GM21526 (cell line): ENCODE results near the gene RERE.
"Not testable (repeated sequence)": the region's sequence is repeated elsewhere in the genome, so short reads cannot be mapped to it uniquely, and the experiment has no call there.

Experiments
- ATAC-seq: cut with Tn5 transposase; IDR thresholded peaks from one replicate; pipeline ENCODE4 v1.9.1; 2021; ENCODE audit warnings: moderate library complexity; ENCODE audit not compliant: unreplicated experiment, low FRiP score

RERE gene

GRCh38 chr1:8529901-8530300, 287.5 kb downstream of the RERE start:
- ATAC-seq: no peak

- no peak for ATAC-seq
Measured at GRCh38 chr1:8527941-8528340, 289.5 kb downstream of the RERE start.

- no peak for ATAC-seq
Measured at GRCh38 chr1:8525558-8526275, 291.7 kb downstream of the RERE start.

GRCh38 chr1:8525216-8525557, 292.3 kb downstream of the RERE start:
- ATAC-seq: no peak

- no peak for ATAC-seq
Measured at GRCh38 chr1:8524627-8525157, 292.7 kb downstream of the RERE start.

- ATAC-seq: no peak
Measured at GRCh38 chr1:8523666-8524206, 293.7 kb downstream of the RERE start.

GRCh38 chr1:8520483-8520966, 296.9 kb downstream of the RERE start:
- no peak for ATAC-seq

- no peak for ATAC-seq
Measured at GRCh38 chr1:8519167-8519566, 298.3 kb downstream of the RERE start.

GRCh38 chr1:8518490-8518801, 299.0 kb downstream of the RERE start:
- no peak for ATAC-seq

- ATAC-seq: no peak
Measured at GRCh38 chr1:8517661-8518489, 299.6 kb downstream of the RERE start.

GRCh38 chr1:8516793-8517556, 300.5 kb downstream of the RERE start:
- ATAC-seq: no peak

GRCh38 chr1:8516278-8516777, 301.1 kb downstream of the RERE start:
- no peak for ATAC-seq

- no peak for ATAC-seq
Measured at GRCh38 chr1:8512504-8512903, 304.9 kb downstream of the RERE start.

GRCh38 chr1:8510041-8510823, 307.2 kb downstream of the RERE start:
- no peak for ATAC-seq

- ATAC-seq: no peak
Measured at GRCh38 chr1:8509579-8509978, 307.9 kb downstream of the RERE start.

- no peak for ATAC-seq
Measured at GRCh38 chr1:8506995-8507615, 310.3 kb downstream of the RERE start.

GRCh38 chr1:8506456-8506855, 311.0 kb downstream of the RERE start:
- ATAC-seq: no peak

GRCh38 chr1:8503842-8504241, 313.6 kb downstream of the RERE start:
- no peak for ATAC-seq

- not testable (repeated sequence) for ATAC-seq
Measured at GRCh38 chr1:8502949-8503348, 314.5 kb downstream of the RERE start.
